HepG2 (cell line): ENCODE data around the gene SHQ1. TPM values are rescaled to one million over a fixed set of nuclear protein-coding genes. Genes with fewer than 3 reads are reported as not detected.

ENCODE experiments used
- ATAC-seq: fragments of 200-7000 bp; cut with Tn5 transposase; 3 replicates; pipeline ENCODE4 v1.9.1; 2020; ENCODE audit warnings: mild to moderate bottlenecking, moderate library complexity
- BruUV-seq: library from RNA; stranded (reverse); fragments of 400-500 nt; replicated peaks from 2 replicates; lab custom pipeline; 2021; lab: Mats Ljungman, UMichigan
- CTCF ChIA-PET: fragments of 300-600 bp; formaldehyde crosslinking; extraction: SDS; loops from one replicate; lab custom pipeline; 2021; ENCODE audit warnings: low total read pairs, inconsistent platforms, low intra/inter-chr PET ratio; lab: Yijun Ruan, JAX
- POLR2A ChIA-PET: fragments of 350-600 bp; sonication (Branson Sonifier 250); formaldehyde crosslinking; loops from one replicate; lab custom pipeline; 2020; ENCODE audit warnings: antibody characterized with exemption, inconsistent platforms; lab: Yijun Ruan, JAX
- DNase-seq: peaks from one replicate; pipeline ENCODE4 v3.0.0-alpha.2; 2015; ENCODE audit warnings: low spot score
- FAIRE-seq: peaks from 3 replicates; lab custom pipeline; 2011; peaks lifted over from hg19 to GRCh38; lab: Jason Lieb, UNC
- H2AFZ ChIP-seq: one replicate; pipeline ENCODE4 v1.6.1; 2011; ENCODE audit warnings: low read length, inconsistent platforms
- H3K27ac ChIP-seq: fragments of 300-600 bp; 3 replicates; pipeline ENCODE4 v1.8.0; 2011; ENCODE audit warnings: mixed run types, mild to moderate bottlenecking, mixed read lengths, low read length, inconsistent platforms; ENCODE audit not compliant: insufficient read depth; ENCODE audit errors: extremely low read length
- H3K27me3 ChIP-seq, 2 experiments: fragments of 200-600 bp in 1 of 2; 2 replicates in 1 of 2; 3 replicates in 1 of 2; pipeline versions ENCODE4 v1.6.0 to v1.8.0; 2011; ENCODE audit warnings: low read length in 2 of 2, mild to moderate bottlenecking in 2 of 2, moderate library complexity in 2 of 2, inconsistent platforms in 1 of 2; ENCODE audit not compliant: insufficient read depth in 2 of 2, control insufficient read depth in 1 of 2
- H3K36me3 ChIP-seq, 2 experiments: fragments of 200-600 bp in 1 of 2; replicated peaks in 1 of 2; 2 replicates in 1 of 2; 3 replicates in 1 of 2; pipeline versions ENCODE4 v1.5.1 to v1.8.0; 2011; ENCODE audit warnings: low read length in 2 of 2, inconsistent platforms in 1 of 2; ENCODE audit not compliant: insufficient read depth in 2 of 2, control insufficient read depth in 1 of 2
- H3K4me1 ChIP-seq: 2 replicates; pipeline ENCODE4 v1.5.1; 2012; ENCODE audit warnings: low read length, inconsistent platforms; ENCODE audit not compliant: insufficient read depth
- H3K4me2 ChIP-seq: 2 replicates; pipeline ENCODE4 v1.6.0; 2011; ENCODE audit warnings: low read depth, low read length, inconsistent platforms
- H3K4me3 ChIP-seq, 3 experiments: fragments of 200-600 bp in 1 of 3; sonication (generic), shearing (Covaris generic) in 1 of 3; replicated peaks in 1 of 3; 2 replicates each; pipeline ENCODE4 v1.5.1; 2011 to 2016; ENCODE audit warnings: low read length in 3 of 3, inconsistent platforms in 2 of 3, low read depth in 2 of 3, mild to moderate bottlenecking in 2 of 3, control low read depth in 1 of 3, mixed read lengths in 1 of 3; ENCODE audit not compliant: insufficient read depth in 1 of 3
- H3K79me2 ChIP-seq: one replicate; pipeline ENCODE4 v1.6.1; 2011; ENCODE audit warnings: low read length, inconsistent platforms; ENCODE audit not compliant: insufficient read depth
- H3K9ac ChIP-seq: 2 replicates; pipeline ENCODE4 v1.6.0; 2011; ENCODE audit warnings: mild to moderate bottlenecking, low read depth, low read length, inconsistent platforms; ENCODE audit not compliant: insufficient read depth
- H3K9me3 ChIP-seq: 2 replicates; pipeline ENCODE4 v1.5.1; 2012; ENCODE audit warnings: mild to moderate bottlenecking, low read length
- H4K20me1 ChIP-seq: 2 replicates; pipeline ENCODE4 v1.6.0; 2011; ENCODE audit warnings: inconsistent platforms, mild to moderate bottlenecking, low read length, moderate library complexity; ENCODE audit not compliant: insufficient read depth
- ETS1 ChIP-seq: sonication (generic); formaldehyde crosslinking; IDR thresholded peaks from 2 replicates; pipeline ENCODE4 v1.4.0; 2020; ENCODE audit warnings: missing genetic modification reagents
- KAT8 ChIP-seq: IDR thresholded peaks from 2 replicates; pipeline ENCODE4 v1.6.1; 2016; ENCODE audit warnings: missing genetic modification reagents, missing compliant biosample characterization
- KLF11 ChIP-seq: IDR thresholded peaks from 2 replicates; pipeline ENCODE4 v1.6.1; 2016; ENCODE audit warnings: missing compliant biosample characterization
- MYNN ChIP-seq: sonication (generic); formaldehyde crosslinking; IDR thresholded peaks from 2 replicates; pipeline ENCODE4 v1.4.0; 2020; ENCODE audit warnings: mild to moderate bottlenecking, low read depth, missing genetic modification reagents
- NFYC ChIP-seq: IDR thresholded peaks from 2 replicates; pipeline ENCODE4 v1.6.1; 2016; ENCODE audit warnings: missing genetic modification reagents, missing compliant biosample characterization
- POLR2AphosphoS2 ChIP-seq: IDR thresholded peaks from 2 replicates; pipeline ENCODE4 v1.6.1; 2011; ENCODE audit warnings: low read depth, low read length, improper control_type of control experiment
- RARA ChIP-seq: IDR thresholded peaks from 2 replicates; pipeline ENCODE4 v1.6.1; 2016; ENCODE audit warnings: missing genetic modification reagents, missing compliant biosample characterization
- TFDP1 ChIP-seq: IDR thresholded peaks from 2 replicates; pipeline ENCODE4 v1.6.1; 2016; ENCODE audit warnings: missing compliant biosample characterization, missing genetic modification reagents, borderline replicate concordance
- YEATS4 ChIP-seq: sonication (generic); formaldehyde crosslinking; IDR thresholded peaks from 2 replicates; pipeline ENCODE4 v1.4.0; 2020; ENCODE audit warnings: missing genetic modification reagents, borderline replicate concordance
- ZNF609 ChIP-seq: sonication (generic); formaldehyde crosslinking; IDR thresholded peaks from 2 replicates; pipeline ENCODE4 v1.4.0; 2020; ENCODE audit warnings: mild to moderate bottlenecking, missing genetic modification reagents, borderline replicate concordance
- ZNF737 ChIP-seq: sonication (generic); formaldehyde crosslinking; IDR thresholded peaks from 2 replicates; pipeline ENCODE4 v1.5.0; 2020; ENCODE audit warnings: missing genetic modification reagents, mild to moderate bottlenecking, borderline replicate concordance
- ZNF772 ChIP-seq: sonication (generic); formaldehyde crosslinking; IDR thresholded peaks from 2 replicates; pipeline ENCODE4 v1.5.0; 2020; ENCODE audit warnings: mild to moderate bottlenecking, missing genetic modification reagents
- ZNF816 ChIP-seq: sonication (generic); formaldehyde crosslinking; IDR thresholded peaks from 2 replicates; pipeline ENCODE4 v1.8.0; 2022; ENCODE audit warnings: missing genetic modification reagents, mild to moderate bottlenecking, borderline replicate concordance
- ZNF841 ChIP-seq: sonication (generic); formaldehyde crosslinking; IDR thresholded peaks from 2 replicates; pipeline ENCODE4 v1.8.1; 2023; ENCODE audit warnings: missing genetic modification reagents, borderline replicate concordance
- ZSCAN25 ChIP-seq: sonication (generic); formaldehyde crosslinking; IDR thresholded peaks from 2 replicates; pipeline ENCODE4 v1.8.0; 2022; ENCODE audit warnings: mild to moderate bottlenecking, missing genetic modification reagents
- WGBS: methylation state at CpG from one replicate; pipeline ENCODE4 v1.1.6; 2017; ENCODE audit warnings: low lambda C conversion rate; 5-methylcytosine and 5-hydroxymethylcytosine counted together
- in situ Hi-C: cut with HindIII; loops from 2 replicates; pipeline ENCODE4 v1.10.0; 2017; ENCODE audit warnings: low pct_unique_long_range_greater_than_20kb; ENCODE audit not compliant: extremely low pct_ligation_motif_present
- intact Hi-C: fragments of 100-400 bp; cut with micrococcal nuclease; formaldehyde crosslinking; loops from one replicate; pipeline ENCODE4 v1.10.0; 2022; ENCODE audit not compliant: unreplicated experiment
- polyA plus RNA-seq, 8 experiments: library from polyadenylated mRNA; depleted of rRNA in 3 of 8; stranded (reverse) in 7 of 8; unstranded in 1 of 8; fragments of >200 nt; fragmentation: Illumina TruSeq in 4 of 8; extraction: Trizol in 4 of 8; gene quantifications; 2 replicates each; pipeline versions ENCODE4 v1.2.1 to v1.2.3, GENCODE V29; 2011 to 2016; ENCODE audit warnings: low read depth in 4 of 8, missing spikeins in 1 of 8, mixed read lengths in 1 of 8; ENCODE audit not compliant: insufficient read depth in 1 of 8
- total RNA-seq, 5 experiments: library from RNA; depleted of rRNA; stranded (reverse); fragments of >200 nt; fragmentation: Illumina TruSeq; extraction: Trizol; gene quantifications; 2 replicates each; pipeline ENCODE4 v1.2.3, GENCODE V29; 2016; ENCODE audit warnings: low read depth in 1 of 5

The SHQ1 gene
- total and polyA plus RNA-seq, 2 of the 13 experiments (the other 11 are each of a cell fraction or from before 2014, with no cell fraction given): 5.5 to 20.3 TPM

DNA sequence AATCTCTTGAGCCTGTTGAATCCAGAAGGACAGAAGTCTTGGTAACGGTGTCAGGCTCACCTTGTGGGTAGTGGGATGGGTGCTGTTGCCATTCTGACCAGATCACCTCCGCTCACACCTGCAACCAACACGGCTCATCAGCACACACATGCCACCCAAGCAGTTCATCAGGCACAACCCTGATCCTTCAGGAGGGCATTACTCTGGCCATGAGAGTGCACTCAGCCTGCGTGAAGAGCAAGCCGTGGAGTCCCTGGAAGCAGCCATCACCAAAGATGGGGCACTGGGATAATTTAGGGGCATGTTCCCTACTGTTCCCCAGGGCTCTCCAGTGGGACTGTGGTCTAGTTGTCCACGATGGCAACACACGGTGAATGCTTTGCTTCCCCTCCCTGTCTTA, 120.5 kb downstream of the SHQ1 start:
- TF ChIP-seq RARA: no peak
- TF ChIP-seq POLR2AphosphoS2: no peak
- no peak for TF ChIP-seq ZNF737
- TF ChIP-seq MYNN (CRISPR knock-in tag): no peak
- no peak for TF ChIP-seq KAT8 (CRISPR knock-in tag)
- TF ChIP-seq ZNF841 (CRISPR knock-in tag): no peak
- TF ChIP-seq TFDP1 (CRISPR knock-in tag): no peak
- no peak for TF ChIP-seq KLF11
- TF ChIP-seq ZNF816 (CRISPR knock-in tag): no peak
- no peak for TF ChIP-seq NFYC
- no peak for TF ChIP-seq ETS1 (CRISPR knock-in tag)
- no peak for TF ChIP-seq YEATS4 (CRISPR knock-in tag)
- no peak for TF ChIP-seq ZNF772 (CRISPR knock-in tag)
- no peak for TF ChIP-seq ZNF609 (CRISPR knock-in tag)
- no peak for TF ChIP-seq ZSCAN25 (CRISPR knock-in tag)
- FAIRE-seq: no peak
- WGBS: 87% methylated on average over 4 of the region's 7 CpGs
- in situ Hi-C loops (no loop called here), intact Hi-C loops (no loop called here)
- POLR2A ChIA-PET: no interaction called here
- Histone ChIP-seq H3K36me3 (no peaks in the 10 kb centered on the region), H3K27ac (no peak overlapping the region), H3K79me2 (no peaks in the 10 kb centered on the region), H3K4me3 (no peak overlapping the region), H3K27me3 (no peaks in the 10 kb centered on the region), H2AFZ (no peak overlapping the region), H4K20me1 (no peaks in the 10 kb centered on the region), H3K9ac (no peak overlapping the region), H3K9me3 (no peaks in the 10 kb centered on the region), H3K4me1 (peaks cover 21% of the 10 kb centered on the region), H3K4me2 (no peak overlapping the region)
- BruUV-seq: no TSS peak
- DNase-seq: no peak
- ATAC-seq: no peak; the same call in 2 of the 3 replicates
- CTCF ChIA-PET: no interaction called here
